Fibroblast of villous mesenchyme (primary cell): ENCODE data around the gene SNN. TPM values are rescaled to one million over a fixed set of nuclear protein-coding genes. Genes with fewer than 3 reads are reported as not detected.

Experiments
- DNase-seq: peaks from one replicate; pipeline ENCODE4 v3.0.0-alpha.2; 2010; ENCODE audit warnings: low read depth
- H3K4me3 ChIP-seq: 2 replicates; pipeline ENCODE4 v1.5.1; 2011; ENCODE audit warnings: low read depth, mild to moderate bottlenecking, low read length
- total RNA-seq: library from RNA; depleted of rRNA; stranded (reverse); fragments of >200 nt; gene quantifications from 2 replicates; pipeline ENCODE4 v1.2.3, GENCODE V29; 2012
- TF ChIP-seq, protein P1 (sequence below): IDR thresholded peaks from 2 replicates; pipeline ENCODE4 v1.5.1; 2012; ENCODE audit warnings: low read depth, mild to moderate bottlenecking, low read length; ENCODE audit not compliant: insufficient read depth

SNN gene
- total RNA-seq, 1 donor, result 13.0 TPM

DNA sequence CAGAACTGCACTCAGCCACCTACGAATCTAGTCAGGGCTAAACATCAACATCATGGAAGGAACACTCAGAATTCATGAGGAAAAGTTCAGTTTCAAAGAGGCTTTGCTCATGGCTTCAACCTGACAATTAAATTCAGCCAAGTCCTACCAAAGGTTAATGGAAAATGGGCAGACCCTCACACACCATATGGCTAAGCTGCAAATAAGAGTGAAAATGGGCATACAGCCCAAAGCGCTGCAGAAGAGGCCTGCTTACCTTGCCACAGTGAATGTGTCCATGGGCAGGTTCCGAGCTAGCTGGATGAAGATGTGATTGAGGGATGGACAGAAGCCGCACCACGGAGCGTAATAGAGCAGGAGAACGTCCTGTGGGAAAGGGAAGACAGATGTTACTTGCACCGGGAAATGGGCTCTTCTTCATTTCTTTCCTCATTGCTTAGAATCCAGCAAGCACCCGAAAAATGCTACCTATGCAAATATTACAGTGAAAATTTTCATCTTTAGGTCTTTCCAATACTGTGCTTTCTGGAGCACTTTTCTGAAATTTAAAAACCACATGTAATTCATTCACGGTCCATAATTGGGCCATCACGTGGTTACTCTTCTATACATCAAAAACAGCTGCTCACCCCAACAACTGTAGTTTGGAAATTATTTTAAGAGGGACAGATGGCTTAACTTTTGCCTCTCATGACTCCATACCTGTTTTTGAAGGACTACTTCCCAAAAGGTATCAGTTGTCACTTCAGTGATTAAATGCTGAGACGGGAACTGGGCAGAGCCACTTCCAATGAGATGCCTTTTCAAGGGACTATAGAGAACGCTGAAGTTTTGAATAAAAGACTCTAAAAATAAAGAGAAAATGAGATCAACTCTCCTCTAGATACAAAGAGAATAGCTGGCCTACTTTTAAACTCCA, 19.6 kb downstream of the SNN start:
- H3K4me3 ChIP-seq, result no peak overlapping the region
- TF ChIP-seq, protein P1, sequence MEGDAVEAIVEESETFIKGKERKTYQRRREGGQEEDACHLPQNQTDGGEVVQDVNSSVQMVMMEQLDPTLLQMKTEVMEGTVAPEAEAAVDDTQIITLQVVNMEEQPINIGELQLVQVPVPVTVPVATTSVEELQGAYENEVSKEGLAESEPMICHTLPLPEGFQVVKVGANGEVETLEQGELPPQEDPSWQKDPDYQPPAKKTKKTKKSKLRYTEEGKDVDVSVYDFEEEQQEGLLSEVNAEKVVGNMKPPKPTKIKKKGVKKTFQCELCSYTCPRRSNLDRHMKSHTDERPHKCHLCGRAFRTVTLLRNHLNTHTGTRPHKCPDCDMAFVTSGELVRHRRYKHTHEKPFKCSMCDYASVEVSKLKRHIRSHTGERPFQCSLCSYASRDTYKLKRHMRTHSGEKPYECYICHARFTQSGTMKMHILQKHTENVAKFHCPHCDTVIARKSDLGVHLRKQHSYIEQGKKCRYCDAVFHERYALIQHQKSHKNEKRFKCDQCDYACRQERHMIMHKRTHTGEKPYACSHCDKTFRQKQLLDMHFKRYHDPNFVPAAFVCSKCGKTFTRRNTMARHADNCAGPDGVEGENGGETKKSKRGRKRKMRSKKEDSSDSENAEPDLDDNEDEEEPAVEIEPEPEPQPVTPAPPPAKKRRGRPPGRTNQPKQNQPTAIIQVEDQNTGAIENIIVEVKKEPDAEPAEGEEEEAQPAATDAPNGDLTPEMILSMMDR, result no peak

DNA sequence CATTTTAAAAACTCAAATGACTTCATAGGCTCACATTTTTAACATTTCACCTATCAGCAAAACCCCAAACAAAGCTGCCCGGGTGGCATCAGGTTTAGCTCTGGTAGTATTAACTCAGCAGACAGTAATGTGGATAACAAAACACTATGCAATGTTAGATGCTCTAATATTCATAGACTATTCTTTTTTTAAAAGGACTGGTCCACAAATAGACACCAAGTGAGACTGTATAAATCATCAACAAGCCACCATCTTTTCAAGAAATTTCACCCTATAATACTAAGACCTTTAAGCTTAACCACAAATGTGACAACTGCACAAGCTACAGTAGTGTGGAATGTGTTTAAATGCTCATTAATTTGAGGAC, 20.2 kb downstream of the SNN start:
- TF ChIP-seq, protein P1, result no peak
- DNase-seq, result no peak

More for the DNA sequence above, 19.6 kb downstream of the SNN start:
- no peak for DNase-seq

DNA sequence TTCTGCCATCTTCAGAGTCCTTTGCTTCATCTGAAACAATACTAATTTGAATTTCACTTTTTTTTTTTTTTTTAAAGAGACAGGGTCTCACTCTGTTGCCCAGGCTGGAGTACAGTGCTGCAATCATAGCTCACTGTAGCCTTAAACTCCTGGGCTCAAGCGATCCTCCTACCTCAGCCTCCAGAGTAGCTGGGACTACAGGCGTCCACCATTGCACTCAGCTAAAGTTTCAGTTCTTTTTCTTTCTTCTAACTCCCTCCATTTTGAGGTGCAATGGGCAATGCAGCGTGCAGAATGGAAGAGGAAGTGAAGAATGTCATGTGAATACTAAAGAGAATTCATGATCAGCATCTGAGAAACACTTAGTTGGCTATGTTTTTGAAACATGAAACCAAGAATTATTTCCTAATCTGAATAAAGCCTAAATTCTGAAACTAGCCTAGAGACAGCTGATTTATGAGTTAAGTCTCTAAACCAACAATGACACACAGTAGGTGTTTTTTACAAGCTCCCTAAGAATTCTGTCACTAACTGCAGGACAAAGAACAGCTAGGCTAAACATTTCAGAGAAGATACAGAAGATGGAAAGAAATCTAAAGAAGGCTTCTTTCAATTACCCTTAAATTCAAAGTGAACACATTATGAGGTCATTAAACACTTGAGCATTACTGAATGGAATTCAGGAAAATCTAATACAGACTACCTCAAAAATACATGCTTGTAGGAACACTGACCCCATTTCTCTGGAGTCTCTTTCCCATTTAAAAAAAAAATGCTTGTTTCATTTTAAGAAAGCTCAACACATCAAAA, 21.0 kb downstream of the SNN start:
- TF ChIP-seq, protein P1, result no peak
- DNase-seq, result peak; percentile 45
- H3K4me3 ChIP-seq, result no peak overlapping the region

More for the DNA sequence above, 20.2 kb downstream of the SNN start:
- no peak overlapping the region for H3K4me3 ChIP-seq

DNA sequence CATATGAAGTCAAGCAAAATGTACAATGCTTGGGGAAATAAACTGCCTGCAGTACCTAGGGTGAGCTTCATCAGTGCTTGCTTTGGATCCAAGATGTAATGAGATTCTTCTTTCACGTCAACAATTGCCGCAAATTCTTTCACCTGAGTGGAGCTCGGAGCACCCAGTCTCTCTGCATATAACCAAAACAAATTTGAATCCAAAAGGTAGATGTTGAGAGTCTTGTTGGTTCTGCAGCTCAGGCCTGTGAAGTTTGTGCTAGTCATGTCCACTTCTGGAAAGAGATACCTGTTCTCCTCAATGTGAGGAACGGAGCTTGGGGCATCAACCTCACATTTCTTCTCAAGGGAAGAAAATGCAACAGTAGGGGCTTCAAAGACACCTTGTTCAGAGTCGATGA, 23.0 kb downstream of the SNN start:
- DNase-seq, result no peak
- TF ChIP-seq, protein P1, result no peak
- no peak overlapping the region for H3K4me3 ChIP-seq

DNA sequence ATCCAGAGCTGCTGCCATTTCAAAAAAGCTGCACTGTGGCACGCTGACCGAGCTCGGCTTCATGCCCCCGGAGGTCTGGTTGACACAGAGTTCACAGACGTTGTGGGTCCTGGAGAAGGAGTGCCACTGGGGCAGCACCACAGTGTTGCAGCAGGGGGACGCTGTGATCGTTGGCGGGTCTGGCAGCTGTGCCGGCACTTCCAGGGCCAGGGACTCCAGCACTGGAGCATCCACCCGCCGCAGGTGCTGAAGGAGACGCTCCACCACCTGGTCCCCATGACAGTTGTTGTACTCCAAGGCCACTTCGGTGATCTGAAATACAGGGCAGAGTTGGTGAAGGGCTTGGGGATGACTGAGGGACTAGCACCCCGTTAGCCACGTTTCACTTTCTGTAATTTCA, 23.5 kb downstream of the SNN start:
- DNase-seq, result no peak
- no peak overlapping the region for H3K4me3 ChIP-seq
- TF ChIP-seq, protein P1, result no peak

DNA sequence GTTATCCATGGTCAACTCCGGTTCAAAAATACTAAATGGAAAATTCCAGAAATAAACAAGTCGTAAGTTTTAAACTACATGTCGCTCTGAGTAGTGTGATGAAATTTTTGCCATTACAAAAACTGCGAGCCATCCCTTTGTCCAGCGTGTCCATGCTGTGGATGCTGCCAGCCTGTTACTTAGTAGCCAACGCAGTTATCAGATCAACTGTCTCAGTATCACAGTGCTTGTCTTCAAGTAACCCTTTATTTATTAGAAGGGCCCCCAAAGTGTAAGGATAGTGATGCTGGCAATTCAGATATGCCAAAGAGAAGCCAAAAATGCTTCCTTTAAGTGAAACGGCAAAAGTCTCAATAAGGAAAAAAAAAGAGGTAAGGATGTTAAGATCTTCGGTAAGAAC, 23.9 kb downstream of the SNN start:
- no peak overlapping the region for H3K4me3 ChIP-seq
- no peak for DNase-seq
- TF ChIP-seq, protein P1, result no peak
